Measurements from ENCODE around the gene RXFP3.

DNA sequence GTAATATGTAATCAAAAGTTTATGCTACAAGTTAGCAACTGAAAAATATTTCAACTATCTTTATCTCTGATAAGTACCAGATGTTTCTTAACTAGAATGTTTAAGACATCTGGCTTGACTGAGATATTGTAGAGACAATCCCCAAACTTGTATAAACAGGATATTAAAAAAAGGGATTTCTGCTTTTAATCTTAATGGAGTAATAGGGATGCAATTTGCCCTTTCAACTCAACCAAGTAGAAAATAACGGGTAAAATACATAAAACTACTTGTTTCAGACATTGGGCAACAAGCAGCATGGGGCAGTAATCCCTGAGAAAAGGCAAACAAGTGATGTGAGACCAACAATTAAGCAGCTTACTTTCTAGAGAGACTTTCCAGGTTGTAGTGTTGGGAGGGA is 35.0 kb upstream of the RXFP3 start:
- TF ChIP-seq, protein P1, sequence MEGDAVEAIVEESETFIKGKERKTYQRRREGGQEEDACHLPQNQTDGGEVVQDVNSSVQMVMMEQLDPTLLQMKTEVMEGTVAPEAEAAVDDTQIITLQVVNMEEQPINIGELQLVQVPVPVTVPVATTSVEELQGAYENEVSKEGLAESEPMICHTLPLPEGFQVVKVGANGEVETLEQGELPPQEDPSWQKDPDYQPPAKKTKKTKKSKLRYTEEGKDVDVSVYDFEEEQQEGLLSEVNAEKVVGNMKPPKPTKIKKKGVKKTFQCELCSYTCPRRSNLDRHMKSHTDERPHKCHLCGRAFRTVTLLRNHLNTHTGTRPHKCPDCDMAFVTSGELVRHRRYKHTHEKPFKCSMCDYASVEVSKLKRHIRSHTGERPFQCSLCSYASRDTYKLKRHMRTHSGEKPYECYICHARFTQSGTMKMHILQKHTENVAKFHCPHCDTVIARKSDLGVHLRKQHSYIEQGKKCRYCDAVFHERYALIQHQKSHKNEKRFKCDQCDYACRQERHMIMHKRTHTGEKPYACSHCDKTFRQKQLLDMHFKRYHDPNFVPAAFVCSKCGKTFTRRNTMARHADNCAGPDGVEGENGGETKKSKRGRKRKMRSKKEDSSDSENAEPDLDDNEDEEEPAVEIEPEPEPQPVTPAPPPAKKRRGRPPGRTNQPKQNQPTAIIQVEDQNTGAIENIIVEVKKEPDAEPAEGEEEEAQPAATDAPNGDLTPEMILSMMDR (IDR thresholded peaks at IDR 0.05), result no peak
- TF ChIP-seq EP300 (IDR thresholded peaks at IDR 0.05), result no peak

Measured in ovary (tissue), 3 donors.